ENCODE results near the gene GTF3A.

Gene GTF3A

GRCh38 chr13:27449081-27449603 lies 24.7 kb downstream of the GTF3A start:
- no peak for DNase-seq

- peak; percentile 95 to 96 (median 96) for DNase-seq
Observed at GRCh38 chr13:27449936-27450828, 25.8 kb downstream of the GTF3A start, which contains the start of gene MTIF3. TSS of gene MTIF3 (minus strand) at chr13:27450564. CDS start at chr13:27440448, 10,116 bp downstream.

GRCh38 chr13:27450921-27451471 lies 26.6 kb downstream of the GTF3A start:
- DNase-seq = peak; percentile 58 to 73 (median 59)

- peak in 2 of 3 donors; percentile 14 to 38 for DNase-seq
Observed at GRCh38 chr13:27455331-27455855, 31.0 kb downstream of the GTF3A start.

- DNase-seq = no peak
Observed at GRCh38 chr13:27461940-27462584, 37.6 kb downstream of the GTF3A start.

DNA sequence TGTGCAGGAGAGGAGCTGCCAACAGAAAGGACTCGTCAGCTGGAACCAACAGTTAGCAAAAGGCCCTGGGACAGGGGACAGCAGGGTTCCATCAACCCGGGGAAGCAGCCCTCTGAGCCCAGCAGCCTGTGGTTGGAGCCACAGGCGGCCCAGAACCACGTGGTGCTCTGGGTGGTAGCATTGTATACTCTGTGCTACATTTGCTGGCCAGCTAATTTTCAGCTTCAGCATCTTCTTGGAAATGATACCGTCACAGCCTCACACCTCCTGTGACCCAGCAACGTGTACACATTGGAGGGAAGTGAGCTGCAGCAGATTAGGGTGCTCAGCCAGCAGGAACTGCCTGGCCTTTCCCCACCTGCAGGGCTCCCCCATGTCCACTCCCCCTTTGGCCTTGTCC lies 39.1 kb downstream of the GTF3A start:
- DNase-seq = no peak

GRCh38 chr13:27465611-27466010 lies 41.2 kb downstream of the GTF3A start:
- no peak for DNase-seq

DNA sequence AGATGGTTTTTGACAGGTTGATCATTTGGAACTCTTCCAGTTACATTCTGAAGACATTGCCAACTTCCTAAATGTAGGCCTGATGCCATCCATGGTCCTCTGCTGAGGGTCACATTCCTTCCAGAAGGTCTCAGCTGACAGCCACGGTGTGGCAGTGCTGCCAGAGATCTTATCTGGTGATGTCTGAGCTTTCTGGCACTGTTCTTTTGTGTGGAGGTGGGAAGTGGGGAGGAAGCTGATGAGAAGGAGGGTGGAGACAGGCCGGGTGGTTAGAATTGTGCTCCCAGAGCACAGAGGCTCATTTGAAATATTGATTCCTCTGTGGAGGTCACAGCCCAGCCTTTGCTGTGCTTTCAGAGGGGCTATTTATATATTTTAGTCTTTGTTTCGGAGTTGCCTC lies 42.1 kb downstream of the GTF3A start:
- DNase-seq = no peak

- DNase-seq = no peak
Observed at GRCh38 chr13:27470075-27470820, 45.8 kb downstream of the GTF3A start.

GRCh38 chr13:27472441-27472840 lies 48.0 kb downstream of the GTF3A start:
- no peak for DNase-seq

- DNase-seq = no peak
Observed at GRCh38 chr13:27472941-27473340, 48.5 kb downstream of the GTF3A start.

GRCh38 chr13:27474751-27475268 lies 50.4 kb downstream of the GTF3A start:
- DNase-seq = no peak

DNA sequence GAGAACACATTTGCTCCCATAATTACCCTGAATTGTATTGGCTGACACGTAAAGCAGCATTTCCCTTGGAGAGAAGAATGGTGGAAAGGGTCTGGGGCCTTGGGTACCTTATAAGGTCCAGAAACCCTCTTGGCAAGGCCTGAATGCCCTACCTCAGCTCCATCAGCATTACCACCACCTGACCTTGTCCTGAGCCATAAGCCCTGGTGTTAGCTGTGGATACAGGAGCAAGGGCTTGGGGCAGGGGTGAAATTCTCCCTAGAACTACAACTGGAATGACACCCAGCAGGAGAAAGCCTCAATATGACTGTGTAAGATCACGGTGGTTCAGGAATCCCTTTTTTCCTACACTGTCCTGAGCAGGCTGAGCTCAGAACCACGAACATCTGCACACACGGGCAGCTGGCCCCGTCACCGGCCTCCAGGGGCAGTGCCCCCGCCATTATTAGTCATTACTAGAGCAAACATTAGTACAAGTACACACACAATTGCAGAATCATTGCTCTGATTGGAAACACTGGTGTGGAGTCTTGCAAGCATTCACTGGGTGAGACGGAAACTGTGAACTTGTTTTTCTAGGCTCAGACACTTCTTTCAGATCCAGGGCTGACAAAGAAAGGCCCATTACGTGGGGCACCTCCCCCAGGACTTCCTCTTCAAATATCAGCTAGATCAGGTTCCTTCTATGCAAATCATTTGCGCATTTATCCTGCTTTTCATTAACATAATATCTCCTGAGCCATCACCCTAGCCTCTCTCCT lies 52.7 kb downstream of the GTF3A start:
- DNase-seq = peak; percentile 28 to 41 (median 30)

DNA sequence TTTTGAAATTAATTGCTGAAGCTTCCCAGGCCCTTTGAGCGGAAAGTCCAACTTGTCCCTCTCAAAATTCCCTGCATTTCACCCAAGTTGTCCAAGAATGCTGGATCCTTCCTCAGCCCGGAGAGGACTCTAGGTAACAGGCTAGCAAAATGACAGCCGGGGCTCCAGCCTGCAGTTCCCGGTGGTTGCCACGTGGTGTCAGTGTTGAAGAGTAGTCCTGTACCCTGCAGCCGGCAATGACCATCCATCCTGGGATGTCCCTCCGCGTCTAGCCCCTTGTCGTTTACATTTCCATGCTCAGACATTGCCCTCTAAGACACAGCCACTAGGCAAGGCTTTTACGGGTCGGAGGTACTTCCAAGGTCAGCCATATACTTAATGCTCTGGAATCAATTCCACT lies 57.3 kb downstream of the GTF3A start:
- DNase-seq = peak; percentile 30 to 52 (median 43)

DNA sequence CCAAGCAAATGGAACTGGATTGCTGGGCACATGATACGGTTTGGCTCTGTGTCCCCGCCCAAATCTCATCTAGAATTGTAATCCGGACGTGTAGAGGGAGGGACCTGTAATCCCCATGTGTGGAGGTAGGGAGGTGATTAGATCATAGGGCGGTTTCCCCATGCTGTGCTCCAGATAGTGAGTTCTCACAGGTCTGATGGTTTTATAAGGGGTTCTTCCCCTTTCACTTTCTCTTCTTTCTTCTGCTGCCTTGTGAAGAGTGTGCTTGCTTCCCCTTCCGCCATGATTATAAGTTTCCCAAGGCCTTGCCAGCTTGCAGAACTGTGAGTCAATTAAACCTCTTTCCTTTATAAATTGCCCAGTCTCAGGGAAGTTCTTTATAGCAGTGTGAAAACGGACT lies 58.6 kb downstream of the GTF3A start:
- peak; percentile 85 to 93 (median 88) for DNase-seq

GRCh38 chr13:27483421-27483820 lies 59.0 kb downstream of the GTF3A start:
- DNase-seq = no peak
